Fibroblast of lung (primary cell): ENCODE data around the gene NOMO2.
"Not testable (repeated sequence)": the region's sequence is repeated elsewhere in the genome, so short reads cannot be mapped to it uniquely, and the experiment has no call there.

Experiments
- CTCF ChIP-seq, 2 donors: IDR thresholded peaks in 1 of 2; conservative IDR thresholded peaks in 1 of 2; 1 replicate in 1 of 2; 2 replicates in 1 of 2; pipeline ENCODE4 v1.5.1; 2011 to 2012; ENCODE audit warnings: low read length in 2 of 2, control low read depth in 1 of 2, inconsistent platforms in 1 of 2, low read depth in 1 of 2, mild to moderate bottlenecking in 1 of 2
- EZH2 ChIP-seq: IDR thresholded peaks from 2 replicates; pipeline ENCODE4 v1.5.1; 2012; ENCODE audit warnings: low read length, control low read depth, mild to moderate bottlenecking; ENCODE audit errors: missing control alignments

- not testable (repeated sequence) for TF ChIP-seq CTCF (conservative IDR thresholded peaks at IDR 0.05 in 1 of 2, IDR thresholded peaks at IDR 0.05 in 1 of 2; ENCODE audit: low read depth in 1 of 2, low read length in 2 of 2); EZH2
Observed at GRCh38 chr16:18415827-18416226, 146.1 kb downstream of the NOMO2 start.
